GM13976 (cell line): ENCODE results near the gene RUNDC1.
"Not testable (repeated sequence)": the region's sequence is repeated elsewhere in the genome, so short reads cannot be mapped to it uniquely, and the experiment has no call there.

Source experiments
- DNase-seq: peaks from one replicate; pipeline ENCODE4 v3.0.0; 2012; ENCODE audit warnings: low spot score
- CTCF ChIP-seq: IDR thresholded peaks from 2 replicates; pipeline ENCODE4 v1.5.1; 2012; ENCODE audit warnings: borderline replicate concordance, mild to moderate bottlenecking; ENCODE audit not compliant: insufficient read depth; ENCODE audit errors: extremely low read depth, missing control alignments, control extremely low read depth
- in situ Hi-C: fragments of 300-500 bp; cut with MboI; formaldehyde crosslinking; loops from one replicate; pipeline ENCODE4 v1.12.0; 2022; ENCODE audit warnings: low sequenced_read_pairs, mixed read lengths, inconsistent platforms; ENCODE audit not compliant: unreplicated experiment

The RUNDC1 gene

GRCh38 chr17:42991471-42991870, 11.1 kb downstream of the RUNDC1 start:
- in situ Hi-C loops = no loop called here
- TF ChIP-seq CTCF = no peak
- no peak for DNase-seq

GRCh38 chr17:42992872-42993271, 12.5 kb downstream of the RUNDC1 start:
- in situ Hi-C loops = no loop called here
- no peak for DNase-seq
- no peak for TF ChIP-seq CTCF

- DNase-seq, in situ Hi-C loops: not testable (repeated sequence)
Measured at GRCh38 chr17:42993913-42994312, 13.5 kb downstream of the RUNDC1 start.

- no peak for TF ChIP-seq CTCF
- in situ Hi-C loops = no loop called here
- no peak for DNase-seq
Measured at GRCh38 chr17:42997390-42997983, 17.1 kb downstream of the RUNDC1 start.

GRCh38 chr17:42997984-42998938, 17.9 kb downstream of the RUNDC1 start, which contains the start of gene RPL27:
RPL27 (plus strand) TSS chr17:42998419; CDS start chr17:42998751, 332 bp downstream.
- in situ Hi-C loops = no loop called here
- peak; percentile 79 for TF ChIP-seq CTCF
- peak; percentile 95 for DNase-seq

GRCh38 chr17:42999003-42999525, 18.7 kb downstream of the RUNDC1 start:
- DNase-seq = no peak
- no peak for TF ChIP-seq CTCF
- in situ Hi-C loops = no loop called here

GRCh38 chr17:43000894-43001293, 20.5 kb downstream of the RUNDC1 start:
- in situ Hi-C loops, DNase-seq: not testable (repeated sequence)
